Natural killer cell (primary cell): ENCODE measurements around the gene JAKMIP3. TPM values are rescaled to one million over a fixed set of nuclear protein-coding genes. Genes with fewer than 3 reads are reported as not detected.

Experiments
- ATAC-seq, 3 donors: fragments of 150-1000 bp in 2 of 3; fragments of 200-7000 bp in 1 of 3; cut with Tn5 transposase; 1 replicate in 1 of 3; 2 replicates in 2 of 3; pipeline ENCODE4 v1.10.0; 2021; ENCODE audit warnings: mild to moderate bottlenecking in 2 of 3, moderate library complexity in 2 of 3
- DNase-seq, 2 donors: peaks; one replicate each; pipeline versions ENCODE4 v3.0.0 to v3.0.0-alpha.2; 2013 to 2021; ENCODE audit warnings: mixed read lengths in 1 of 2
- H3K27ac ChIP-seq: one replicate; pipeline ENCODE4 v1.5.1; 2013; ENCODE audit warnings: mild to moderate bottlenecking, low read length
- H3K27me3 ChIP-seq: one replicate; pipeline ENCODE4 v1.6.1; 2013; ENCODE audit warnings: low read length; ENCODE audit not compliant: control insufficient read depth, insufficient read depth
- H3K36me3 ChIP-seq: one replicate; pipeline ENCODE4 v1.6.1; 2013; ENCODE audit warnings: low read length; ENCODE audit not compliant: control insufficient read depth, insufficient read depth
- H3K4me1 ChIP-seq: one replicate; pipeline ENCODE4 v1.6.1; 2013; ENCODE audit warnings: low read length; ENCODE audit not compliant: control insufficient read depth, insufficient read depth
- H3K4me3 ChIP-seq: one replicate; pipeline ENCODE4 v1.5.1; 2013; ENCODE audit warnings: low read length
- H3K9me3 ChIP-seq: one replicate; pipeline ENCODE4 v1.6.1; 2013; ENCODE audit warnings: low read length; ENCODE audit not compliant: control insufficient read depth, insufficient read depth
- H3K27ac Mint-ChIP-seq, 2 donors: one replicate each; pipeline ENCODE4 v1.8.0; 2022; ENCODE audit warnings: mild to moderate bottlenecking in 2 of 2, mixed read lengths in 2 of 2, moderate library complexity in 1 of 2
- H3K27me3 Mint-ChIP-seq, 2 donors: one replicate each; pipeline ENCODE4 v1.8.0; 2022; ENCODE audit warnings: low read depth in 2 of 2, mixed read lengths in 2 of 2
- H3K36me3 Mint-ChIP-seq: one replicate; pipeline ENCODE4 v1.8.0; 2022; ENCODE audit warnings: mixed read lengths
- H3K4me1 Mint-ChIP-seq, 2 donors: one replicate each; pipeline ENCODE4 v1.8.0; 2022; ENCODE audit warnings: mixed read lengths in 2 of 2
- H3K4me3 Mint-ChIP-seq: one replicate; pipeline ENCODE4 v1.8.0; 2022; ENCODE audit warnings: mild to moderate bottlenecking, moderate library complexity, mixed read lengths
- H3K9me3 Mint-ChIP-seq, 2 donors: one replicate each; pipeline ENCODE4 v1.8.0; 2022; ENCODE audit warnings: mixed read lengths in 2 of 2
- WGBS: methylation state at CpG from one replicate; pipeline ENCODE4 v1.1.7; 2013; ENCODE audit warnings: missing lambda C conversion rate; ENCODE audit not compliant: insufficient coverage; 5-methylcytosine and 5-hydroxymethylcytosine counted together
- intact Hi-C: fragments of 100-400 bp; cut with micrococcal nuclease; formaldehyde crosslinking; loops from one replicate; pipeline ENCODE4 v1.14.2; 2022
- total RNA-seq, 4 donors: library from RNA; stranded (reverse); fragments of 120-200 nt in 1 of 4; gene quantifications; one replicate each; pipeline versions ENCODE4 v1.2.3 to v1.2.4, GENCODE V29; 2013 to 2022
- TF ChIP-seq, protein P1 (sequence below): fragments of 200-600 bp; IDR thresholded peaks from one replicate; pipeline ENCODE4 v1.8.0; 2022; ENCODE audit warnings: antibody characterized with exemption

Gene JAKMIP3
- total RNA-seq, 3 donors from 2014 or later (not counting 1 experiment from before 2014, with no cell fraction given): 0.19 to 0.45 (median 0.20) TPM

DNA sequence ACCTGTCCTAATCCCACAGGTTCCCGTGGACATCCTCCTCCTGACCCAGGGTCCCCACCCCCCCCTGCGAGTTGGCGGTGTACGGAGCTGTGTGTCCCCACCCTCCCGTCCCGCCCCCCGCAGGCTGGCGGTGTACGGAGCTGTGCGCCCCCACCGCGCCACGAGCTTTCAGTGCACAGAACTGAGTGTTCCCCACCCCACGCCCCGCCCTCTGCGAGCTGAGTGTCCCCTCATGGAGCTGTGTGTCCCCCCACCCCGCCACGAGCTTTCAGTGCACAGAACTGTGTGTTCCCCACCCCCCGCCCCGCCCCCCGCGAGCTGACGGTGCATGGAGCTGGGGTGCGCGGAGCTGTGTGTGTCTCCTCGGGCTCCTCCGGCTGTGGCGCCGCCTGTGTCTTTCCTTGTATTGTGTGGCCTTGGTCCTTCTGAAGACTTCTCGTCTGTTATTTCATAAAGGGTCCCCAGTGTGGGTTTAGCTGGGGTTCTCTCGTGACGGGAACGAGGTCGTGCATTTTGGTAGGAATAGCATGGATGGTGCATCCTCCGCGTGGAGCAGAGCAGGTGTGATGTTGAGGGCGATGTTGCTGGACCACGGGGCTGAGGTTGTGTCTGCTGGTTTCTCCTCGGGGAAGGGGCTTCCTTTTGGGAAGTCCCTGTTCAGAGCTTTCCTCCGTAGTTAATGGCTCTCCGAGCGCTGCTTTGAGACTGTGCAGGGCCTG, 18.0 kb upstream of the JAKMIP3 start:
- Mint-ChIP-seq H3K36me3 (peaks cover 9% of the 10 kb centered on the region), H3K27me3 (peaks cover 16% of the 10 kb centered on the region in 2 donors), H3K4me1 (no peaks in the 10 kb centered on the region), H3K4me3 (no peak overlapping the region), H3K9me3 (peaks cover 4 to 6% of the 10 kb centered on the region in 2 donors), H3K27ac (no peak overlapping the region)
- peaks cover 10% of the 10 kb centered on the region for H3K9me3 ChIP-seq
- no peak overlapping the region for H3K4me3 ChIP-seq
- H3K27me3 ChIP-seq: no peaks in the 10 kb centered on the region
- intact Hi-C loops: no loop called here
- DNase-seq (no peak), ATAC-seq (peak in 1 of 3 donors; percentile 25)
- TF ChIP-seq, protein P1, sequence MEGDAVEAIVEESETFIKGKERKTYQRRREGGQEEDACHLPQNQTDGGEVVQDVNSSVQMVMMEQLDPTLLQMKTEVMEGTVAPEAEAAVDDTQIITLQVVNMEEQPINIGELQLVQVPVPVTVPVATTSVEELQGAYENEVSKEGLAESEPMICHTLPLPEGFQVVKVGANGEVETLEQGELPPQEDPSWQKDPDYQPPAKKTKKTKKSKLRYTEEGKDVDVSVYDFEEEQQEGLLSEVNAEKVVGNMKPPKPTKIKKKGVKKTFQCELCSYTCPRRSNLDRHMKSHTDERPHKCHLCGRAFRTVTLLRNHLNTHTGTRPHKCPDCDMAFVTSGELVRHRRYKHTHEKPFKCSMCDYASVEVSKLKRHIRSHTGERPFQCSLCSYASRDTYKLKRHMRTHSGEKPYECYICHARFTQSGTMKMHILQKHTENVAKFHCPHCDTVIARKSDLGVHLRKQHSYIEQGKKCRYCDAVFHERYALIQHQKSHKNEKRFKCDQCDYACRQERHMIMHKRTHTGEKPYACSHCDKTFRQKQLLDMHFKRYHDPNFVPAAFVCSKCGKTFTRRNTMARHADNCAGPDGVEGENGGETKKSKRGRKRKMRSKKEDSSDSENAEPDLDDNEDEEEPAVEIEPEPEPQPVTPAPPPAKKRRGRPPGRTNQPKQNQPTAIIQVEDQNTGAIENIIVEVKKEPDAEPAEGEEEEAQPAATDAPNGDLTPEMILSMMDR: no peak
- no peaks in the 10 kb centered on the region for H3K36me3 ChIP-seq
- WGBS: 82% methylated on average over 41 of the region's 42 CpGs
- no peaks in the 10 kb centered on the region for H3K4me1 ChIP-seq
- no peak overlapping the region for H3K27ac ChIP-seq

DNA sequence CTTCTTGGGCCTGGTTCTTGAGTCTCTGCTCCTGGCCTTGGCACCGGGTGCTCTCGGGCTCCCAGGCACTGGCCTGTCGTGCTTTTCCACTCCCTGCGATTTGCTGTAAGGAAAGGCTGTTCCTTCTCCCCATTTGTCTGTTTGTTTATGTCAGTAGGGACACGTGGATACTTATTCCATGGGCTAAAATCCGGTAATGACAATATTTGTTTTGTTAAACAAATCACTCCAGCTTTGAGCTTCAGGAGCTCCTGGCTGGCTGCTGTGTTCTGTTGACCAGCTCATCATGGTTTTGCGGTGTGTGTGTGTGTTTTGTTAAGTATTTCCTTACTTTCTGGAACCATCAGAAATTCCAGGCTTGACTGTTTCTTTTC, 17.5 kb upstream of the JAKMIP3 start:
- WGBS: 78% methylated on average over 7 of the region's 7 CpGs
- peaks cover 4 to 6% of the 10 kb centered on the region in 2 donors for H3K9me3 Mint-ChIP-seq
- no peak overlapping the region for H3K4me3 Mint-ChIP-seq
- TF ChIP-seq, protein P1: no peak
- Histone ChIP-seq H3K9me3 (peaks cover 14% of the 10 kb centered on the region), H3K27ac (no peak overlapping the region), H3K4me3 (no peak overlapping the region), H3K27me3 (no peaks in the 10 kb centered on the region), H3K36me3 (no peaks in the 10 kb centered on the region), H3K4me1 (no peaks in the 10 kb centered on the region)
- no peak for DNase-seq
- H3K36me3 Mint-ChIP-seq: peaks cover 13% of the 10 kb centered on the region
- H3K27ac Mint-ChIP-seq: no peak overlapping the region
- H3K27me3 Mint-ChIP-seq: peaks cover 16% of the 10 kb centered on the region in 2 donors
- intact Hi-C loops: no loop called here
- H3K4me1 Mint-ChIP-seq: no peaks in the 10 kb centered on the region
- ATAC-seq: peak in 1 of 3 donors; percentile 21

DNA sequence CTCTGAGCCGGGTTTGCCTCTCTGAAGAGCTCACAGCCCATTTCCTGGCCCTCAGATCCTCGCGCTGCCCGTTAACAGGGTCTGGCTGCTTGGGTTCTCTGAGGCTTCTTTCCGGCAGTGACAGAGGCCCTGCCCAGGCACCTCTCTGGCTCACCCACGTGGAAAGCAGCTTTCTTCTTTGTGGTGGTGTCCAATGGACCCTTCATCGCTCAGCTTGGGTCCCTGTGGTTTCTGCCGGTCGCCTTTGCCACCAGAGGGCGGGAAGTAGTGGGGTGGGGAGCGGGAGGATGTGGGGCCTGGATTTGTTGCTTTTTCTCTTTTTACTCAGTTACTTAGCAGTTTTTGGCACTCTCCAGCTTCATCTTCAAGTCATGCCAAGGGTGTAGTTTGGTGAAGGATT, 15.6 kb upstream of the JAKMIP3 start:
- Mint-ChIP-seq H3K4me3 (no peak overlapping the region), H3K9me3 (peaks cover 4 to 6% of the 10 kb centered on the region in 2 donors), H3K4me1 (no peaks in the 10 kb centered on the region), H3K27me3 (peaks cover 10 to 15% of the 10 kb centered on the region in 2 donors), H3K36me3 (peaks cover 13% of the 10 kb centered on the region), H3K27ac (no peak overlapping the region)
- peaks cover 23% of the 10 kb centered on the region for H3K9me3 ChIP-seq
- DNase-seq (no peak), ATAC-seq (no peak)
- H3K27ac ChIP-seq: no peak overlapping the region
- TF ChIP-seq, protein P1: no peak
- intact Hi-C loops: no loop called here
- no peaks in the 10 kb centered on the region for H3K4me1 ChIP-seq
- no peaks in the 10 kb centered on the region for H3K36me3 ChIP-seq
- no peak overlapping the region for H3K4me3 ChIP-seq
- WGBS: 76% methylated on average over 10 of the region's 11 CpGs
- H3K27me3 ChIP-seq: no peaks in the 10 kb centered on the region

DNA sequence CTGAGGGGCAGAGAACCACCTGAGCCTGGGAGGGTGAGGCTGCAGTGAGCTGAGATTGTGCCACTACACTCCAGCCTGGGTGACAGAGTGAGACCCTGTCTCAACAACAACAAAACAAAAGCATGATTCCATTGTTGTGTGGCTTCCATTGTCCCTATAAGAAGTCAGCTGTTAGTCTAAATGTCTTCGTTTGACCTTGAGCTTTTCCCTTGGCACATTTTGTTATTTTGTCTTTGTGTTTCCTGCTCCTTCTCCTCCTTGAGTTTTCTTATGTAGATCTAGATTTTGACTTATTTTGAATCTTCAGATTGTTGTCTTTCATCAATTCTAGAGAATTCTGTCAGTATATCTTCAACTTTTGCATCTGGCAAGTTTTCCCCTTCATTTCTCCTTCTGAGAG, 13.6 kb upstream of the JAKMIP3 start:
- intact Hi-C loops: no loop called here
- H3K4me1 Mint-ChIP-seq: no peaks in the 10 kb centered on the region
- H3K9me3 Mint-ChIP-seq: peaks cover 4 to 6% of the 10 kb centered on the region in 2 donors
- H3K27me3 Mint-ChIP-seq: peaks cover 10 to 14% of the 10 kb centered on the region in 2 donors
- H3K4me3 ChIP-seq: no peak overlapping the region
- no peaks in the 10 kb centered on the region for H3K27me3 ChIP-seq
- H3K27ac Mint-ChIP-seq: no peak overlapping the region
- no peak overlapping the region for H3K4me3 Mint-ChIP-seq
- H3K36me3 ChIP-seq: no peaks in the 10 kb centered on the region
- peaks cover 23% of the 10 kb centered on the region for H3K9me3 ChIP-seq
- 81% methylated on average over 1 of the region's 1 CpG for WGBS
- peaks cover 13% of the 10 kb centered on the region for H3K36me3 Mint-ChIP-seq
- no peaks in the 10 kb centered on the region for H3K4me1 ChIP-seq
- TF ChIP-seq, protein P1: no peak
- ATAC-seq: no peak
- DNase-seq: no peak
- H3K27ac ChIP-seq: no peak overlapping the region
